HCT116 (cell line): ENCODE data around the gene SEC11C. TPM values are rescaled to one million over a fixed set of nuclear protein-coding genes. Genes with fewer than 3 reads are reported as not detected.
A peak's percentile ranks its signal among the peaks of the same experiment; 100 is the strongest.

Experiments
- ATAC-seq: fragments of 200-7000 bp; cut with Tn5 transposase; 2 replicates; pipeline ENCODE4 v1.9.1; 2020; ENCODE audit warnings: mild to moderate bottlenecking, moderate library complexity
- BruUV-seq: library from RNA; stranded (reverse); fragments of 400-500 nt; replicated peaks from 2 replicates; lab custom pipeline; 2021; lab: Mats Ljungman, UMichigan
- CTCF ChIA-PET: fragments of 300-600 bp; sonication (Branson Sonifier 250); formaldehyde crosslinking; loops from one replicate; lab custom pipeline; 2021; ENCODE audit warnings: antibody characterized with exemption; lab: Charles Lee
- POLR2A ChIA-PET: fragments of 300-600, 350-600 bp; sonication (Branson Sonifier 250); formaldehyde crosslinking; loops from one replicate; lab custom pipeline; 2021; ENCODE audit warnings: antibody characterized with exemption; lab: Charles Lee
- RAD21 ChIA-PET, 2 experiments: fragments of 300-600 bp; sonication (Branson Sonifier 250); formaldehyde crosslinking; loops; one replicate each; lab custom pipeline; 2023; ENCODE audit warnings: low total read pairs in 2 of 2; ENCODE audit not compliant: uncharacterized antibody in 2 of 2, unreplicated experiment in 2 of 2, low non-redundant PET in 1 of 2; lab: Charles Lee
- DNase-seq: peaks from one replicate; pipeline ENCODE4 v3.0.0-alpha.2; 2010; ENCODE audit warnings: low read depth, low spot score
- H2AFZ ChIP-seq: fragments of 200-600 bp; shearing (Covaris generic), sonication (generic); 2 replicates; pipeline ENCODE4 v1.6.1; 2017; ENCODE audit warnings: low read depth, mixed run types, mixed read lengths, antibody characterized with exemption, low read length; ENCODE audit not compliant: poor library complexity, severe bottlenecking
- H3K27ac ChIP-seq: 2 replicates; pipeline ENCODE4 v1.5.1; 2012; ENCODE audit warnings: low read depth, low read length
- H3K27me3 ChIP-seq: fragments of 200-600 bp; sonication (generic); 2 replicates; pipeline ENCODE4 v1.6.1; 2016; ENCODE audit warnings: mixed run types, low read length, mixed read lengths; ENCODE audit not compliant: insufficient read depth
- H3K36me3 ChIP-seq, 2 experiments: fragments of 200-500 bp in 1 of 2; fragments of 200-600 bp in 1 of 2; sonication (Bioruptor generic) in 1 of 2; sonication (generic) in 1 of 2; 2 replicates each; pipeline versions ENCODE4 v1.5.1 to v1.6.1; 2014 to 2016; ENCODE audit warnings: low read length in 2 of 2, inconsistent platforms in 1 of 2, mixed read lengths in 1 of 2, mixed run types in 1 of 2; ENCODE audit not compliant: insufficient read depth in 2 of 2, control insufficient read depth in 1 of 2
- H3K4me1 ChIP-seq, 2 experiments: fragments of 200-600 bp in 1 of 2; sonication (generic) in 1 of 2; 2 replicates each; pipeline versions ENCODE4 v1.5.1 to v1.6.1; 2012 to 2017; ENCODE audit warnings: low read length in 2 of 2, inconsistent platforms in 1 of 2, mild to moderate bottlenecking in 1 of 2, mixed read lengths in 1 of 2, mixed run types in 1 of 2, moderate library complexity in 1 of 2; ENCODE audit not compliant: insufficient read depth in 2 of 2, control insufficient read depth in 1 of 2
- H3K4me2 ChIP-seq: fragments of 200-600 bp; sonication (generic); 2 replicates; pipeline ENCODE4 v1.6.1; 2017; ENCODE audit warnings: mixed run types, low read length, mixed read lengths
- H3K4me3 ChIP-seq, 2 experiments: fragments of 200-600 bp in 1 of 2; sonication (generic) in 1 of 2; replicated peaks in 1 of 2; 2 replicates each; pipeline ENCODE4 v1.5.1; 2011 to 2016; ENCODE audit warnings: low read length in 2 of 2, control low read depth in 1 of 2, low read depth in 1 of 2, mild to moderate bottlenecking in 1 of 2, mixed read lengths in 1 of 2, mixed run types in 1 of 2
- H3K79me2 ChIP-seq: fragments of 200-600 bp; sonication (generic); 2 replicates; pipeline ENCODE4 v1.6.1; 2017; ENCODE audit warnings: mild to moderate bottlenecking, mixed run types, low read length, moderate library complexity, mixed read lengths; ENCODE audit not compliant: insufficient read depth
- H3K9ac ChIP-seq: fragments of 200-600 bp; sonication (generic); 2 replicates; pipeline ENCODE4 v1.6.1; 2016; ENCODE audit warnings: low read length, mixed read lengths
- H3K9me2 ChIP-seq: fragments of 200-600 bp; sonication (generic), shearing (Covaris generic); 2 replicates; pipeline ENCODE4 v1.6.1; 2017; ENCODE audit warnings: mixed run types, mild to moderate bottlenecking, moderate library complexity; ENCODE audit not compliant: insufficient read depth
- H3K9me3 ChIP-seq, 2 experiments: fragments of 200-500 bp in 1 of 2; fragments of 200-600 bp in 1 of 2; sonication (Bioruptor generic) in 1 of 2; sonication (generic) in 1 of 2; 2 replicates each; pipeline ENCODE4 v1.6.1; 2014 to 2017; ENCODE audit warnings: low read length in 2 of 2, mixed read lengths in 2 of 2, inconsistent platforms in 1 of 2, low read depth in 1 of 2, mild to moderate bottlenecking in 1 of 2, mixed run types in 1 of 2, moderate library complexity in 1 of 2; ENCODE audit not compliant: control insufficient read depth in 1 of 2, insufficient read depth in 1 of 2
- H4K20me1 ChIP-seq: fragments of 200-600 bp; sonication (generic), shearing (Covaris generic); 2 replicates; pipeline ENCODE4 v1.6.1; 2017; ENCODE audit warnings: mixed run types, mild to moderate bottlenecking, moderate library complexity; ENCODE audit not compliant: insufficient read depth
- CBX3 ChIP-seq: IDR thresholded peaks from 2 replicates; pipeline ENCODE4 v1.6.1; 2012; ENCODE audit warnings: low read depth
- CEBPB ChIP-seq: IDR thresholded peaks from 2 replicates; pipeline ENCODE4 v1.6.1; 2012; ENCODE audit warnings: low read depth
- CTCF ChIP-seq, 3 experiments: fragments of 200-600 bp in 1 of 3; sonication (generic) in 1 of 3; IDR thresholded peaks in 2 of 3; conservative IDR thresholded peaks in 1 of 3; 2 replicates each; pipeline ENCODE4 v1.5.1; 2012 to 2017; ENCODE audit warnings: low read depth in 2 of 3, low read length in 2 of 3, antibody characterized with exemption in 1 of 3, borderline replicate concordance in 1 of 3, control low read depth in 1 of 3, mild to moderate bottlenecking in 1 of 3, mixed read lengths in 1 of 3, mixed run types in 1 of 3, moderate library complexity in 1 of 3; ENCODE audit not compliant: insufficient read depth in 1 of 3
- EGR1 ChIP-seq: IDR thresholded peaks from 2 replicates; pipeline ENCODE4 v1.6.1; 2012; ENCODE audit warnings: low read depth
- FOSL1 ChIP-seq: IDR thresholded peaks from 2 replicates; pipeline ENCODE4 v1.6.1; 2012; ENCODE audit warnings: low read depth
- JUND ChIP-seq: IDR thresholded peaks from 2 replicates; pipeline ENCODE4 v1.6.1; 2012
- POLR2A ChIP-seq: IDR thresholded peaks from 2 replicates; pipeline ENCODE4 v1.7.0; 2011; ENCODE audit warnings: borderline replicate concordance; ENCODE audit not compliant: insufficient read depth, insufficient read length; ENCODE audit errors: extremely low read depth
- RAD21 ChIP-seq: IDR thresholded peaks from 2 replicates; pipeline ENCODE4 v1.6.1; 2012; ENCODE audit warnings: low read depth, mild to moderate bottlenecking
- SIN3A ChIP-seq: IDR thresholded peaks from 2 replicates; pipeline ENCODE4 v1.6.1; 2012; ENCODE audit warnings: low read depth
- SP1 ChIP-seq: IDR thresholded peaks from 2 replicates; pipeline ENCODE4 v1.6.1; 2012; ENCODE audit warnings: low read depth
- SRF ChIP-seq: IDR thresholded peaks from 2 replicates; pipeline ENCODE4 v1.6.1; 2012; ENCODE audit warnings: low read depth
- TCF7L2 ChIP-seq: IDR thresholded peaks from 2 replicates; pipeline ENCODE4 v1.7.0; 2011; ENCODE audit warnings: borderline replicate concordance, inconsistent platforms; ENCODE audit not compliant: insufficient read depth, insufficient read length; ENCODE audit errors: extremely low read depth
- ZFX ChIP-seq: fragments of 450-650 bp; IDR thresholded peaks from 2 replicates; pipeline ENCODE4 v1.6.1; 2017
- intact Hi-C: fragments of 100-400 bp; cut with micrococcal nuclease; formaldehyde crosslinking; loops from 2 replicates; pipeline ENCODE4 v1.10.0; 2022
- total RNA-seq: library from RNA; stranded (reverse); gene quantifications from one replicate; pipeline ENCODE4 v1.2.1, GENCODE V29; 2021; ENCODE audit not compliant: unreplicated experiment
- TF ChIP-seq, protein P1 (sequence below): IDR thresholded peaks from 2 replicates; pipeline ENCODE4 v1.6.1; 2012
- TF ChIP-seq, protein P2 (sequence below): IDR thresholded peaks from 2 replicates; pipeline ENCODE4 v1.6.1; 2012
- TF ChIP-seq, protein P3 (sequence below): IDR thresholded peaks from 2 replicates; pipeline ENCODE4 v1.6.1; 2012; ENCODE audit warnings: low read depth

Gene SEC11C
- total RNA-seq, 1 experiment from 2014 or later, result 42.2 TPM

DNA sequence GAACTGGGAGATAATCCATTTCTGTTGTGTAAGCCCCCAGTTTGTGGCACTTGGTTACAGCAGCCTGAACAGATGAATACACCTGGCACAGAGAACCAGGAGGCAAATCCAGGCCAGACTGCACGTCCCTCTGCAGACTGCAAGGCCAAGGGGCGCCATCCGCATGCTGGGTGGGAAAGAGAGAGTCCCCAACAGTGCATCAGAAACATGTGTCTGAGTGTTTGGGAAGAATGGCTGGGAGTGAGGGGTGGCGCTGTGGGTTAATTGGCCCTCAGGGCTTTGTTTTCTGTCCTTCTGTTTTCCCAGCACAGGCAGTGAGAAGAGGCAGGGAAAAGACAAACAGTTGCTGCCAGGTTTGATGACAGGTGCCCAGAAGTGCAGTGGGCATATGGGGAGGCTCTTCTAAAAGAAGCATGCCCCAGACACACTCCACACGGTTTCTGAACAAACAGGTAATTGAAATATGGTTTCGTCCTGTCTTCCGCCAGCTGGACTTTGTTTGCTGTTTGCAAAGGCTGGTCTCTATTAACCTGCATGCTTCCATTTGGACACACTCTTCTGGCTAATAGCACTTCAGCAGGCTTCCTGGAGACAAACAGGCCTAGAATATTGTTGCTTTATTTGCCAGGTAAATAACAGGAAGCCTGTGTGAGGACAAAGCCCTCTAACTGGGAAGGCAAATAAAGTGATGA, 43.4 kb upstream of the SEC11C start:
- ATAC-seq, result no peak
- CTCF ChIA-PET, result no interaction called here

GRCh38 chr18:59101830-59102414, 37.8 kb upstream of the SEC11C start:
- no peak for DNase-seq
- Histone ChIP-seq H3K27ac (no peak overlapping the region), H3K4me3 (no peak overlapping the region), H3K79me2 (no peaks in the 10 kb centered on the region), H3K9me3 (no peaks in the 10 kb centered on the region), H3K36me3 (no peaks in the 10 kb centered on the region), H4K20me1 (no peaks in the 10 kb centered on the region), H3K9me2 (no peaks in the 10 kb centered on the region), H3K4me2 (no peak overlapping the region), H3K4me1 (no peaks in the 10 kb centered on the region), H2AFZ (no peak overlapping the region), H3K27me3 (peaks cover 75% of the 10 kb centered on the region), H3K9ac (no peak overlapping the region)
- intact Hi-C loops, result no loop called here
- RAD21 ChIA-PET, result no interaction called here
- no TSS peak for BruUV-seq
- ATAC-seq, result 0 out of 2 replicates have a peak, but pooled peaks have one; percentile 22
- CTCF ChIA-PET, result no interaction called here
- POLR2A ChIA-PET, result no interaction called here
- TF ChIP-seq SRF (no peak), CTCF (IDR thresholded peaks at IDR 0.05 in 2 of 3, conservative IDR thresholded peaks at IDR 0.05 in 1 of 3; ENCODE audit: borderline replicate concordance in 1 of 3, insufficient read depth in 1 of 3, low read depth in 2 of 3, low read length in 2 of 3) (no peak), EGR1 (no peak), POLR2A (no peak), FOSL1 (no peak), TCF7L2 (no peak), CEBPB (no peak), SP1 (no peak), RAD21 (no peak), JUND (no peak)
- TF ChIP-seq, protein P1, sequence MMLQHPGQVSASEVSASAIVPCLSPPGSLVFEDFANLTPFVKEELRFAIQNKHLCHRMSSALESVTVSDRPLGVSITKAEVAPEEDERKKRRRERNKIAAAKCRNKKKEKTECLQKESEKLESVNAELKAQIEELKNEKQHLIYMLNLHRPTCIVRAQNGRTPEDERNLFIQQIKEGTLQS, result no peak
- TF ChIP-seq, protein P2, sequence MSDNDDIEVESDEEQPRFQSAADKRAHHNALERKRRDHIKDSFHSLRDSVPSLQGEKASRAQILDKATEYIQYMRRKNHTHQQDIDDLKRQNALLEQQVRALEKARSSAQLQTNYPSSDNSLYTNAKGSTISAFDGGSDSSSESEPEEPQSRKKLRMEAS, result no peak
- TF ChIP-seq, protein P3, sequence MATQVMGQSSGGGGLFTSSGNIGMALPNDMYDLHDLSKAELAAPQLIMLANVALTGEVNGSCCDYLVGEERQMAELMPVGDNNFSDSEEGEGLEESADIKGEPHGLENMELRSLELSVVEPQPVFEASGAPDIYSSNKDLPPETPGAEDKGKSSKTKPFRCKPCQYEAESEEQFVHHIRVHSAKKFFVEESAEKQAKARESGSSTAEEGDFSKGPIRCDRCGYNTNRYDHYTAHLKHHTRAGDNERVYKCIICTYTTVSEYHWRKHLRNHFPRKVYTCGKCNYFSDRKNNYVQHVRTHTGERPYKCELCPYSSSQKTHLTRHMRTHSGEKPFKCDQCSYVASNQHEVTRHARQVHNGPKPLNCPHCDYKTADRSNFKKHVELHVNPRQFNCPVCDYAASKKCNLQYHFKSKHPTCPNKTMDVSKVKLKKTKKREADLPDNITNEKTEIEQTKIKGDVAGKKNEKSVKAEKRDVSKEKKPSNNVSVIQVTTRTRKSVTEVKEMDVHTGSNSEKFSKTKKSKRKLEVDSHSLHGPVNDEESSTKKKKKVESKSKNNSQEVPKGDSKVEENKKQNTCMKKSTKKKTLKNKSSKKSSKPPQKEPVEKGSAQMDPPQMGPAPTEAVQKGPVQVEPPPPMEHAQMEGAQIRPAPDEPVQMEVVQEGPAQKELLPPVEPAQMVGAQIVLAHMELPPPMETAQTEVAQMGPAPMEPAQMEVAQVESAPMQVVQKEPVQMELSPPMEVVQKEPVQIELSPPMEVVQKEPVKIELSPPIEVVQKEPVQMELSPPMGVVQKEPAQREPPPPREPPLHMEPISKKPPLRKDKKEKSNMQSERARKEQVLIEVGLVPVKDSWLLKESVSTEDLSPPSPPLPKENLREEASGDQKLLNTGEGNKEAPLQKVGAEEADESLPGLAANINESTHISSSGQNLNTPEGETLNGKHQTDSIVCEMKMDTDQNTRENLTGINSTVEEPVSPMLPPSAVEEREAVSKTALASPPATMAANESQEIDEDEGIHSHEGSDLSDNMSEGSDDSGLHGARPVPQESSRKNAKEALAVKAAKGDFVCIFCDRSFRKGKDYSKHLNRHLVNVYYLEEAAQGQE, result no peak

More for the DNA sequence above, 43.4 kb upstream of the SEC11C start:
- Histone ChIP-seq H3K4me1 (no peaks in the 10 kb centered on the region), H4K20me1 (no peaks in the 10 kb centered on the region), H3K9ac (no peak overlapping the region), H3K9me3 (no peaks in the 10 kb centered on the region), H3K79me2 (no peaks in the 10 kb centered on the region), H3K4me2 (no peak overlapping the region), H3K27me3 (peaks cover 44% of the 10 kb centered on the region), H2AFZ (no peak overlapping the region), H3K27ac (no peak overlapping the region), H3K36me3 (no peaks in the 10 kb centered on the region), H3K4me3 (no peak overlapping the region), H3K9me2 (no peaks in the 10 kb centered on the region)
- BruUV-seq, result no TSS peak
- no peak for DNase-seq
- intact Hi-C loops, result no loop called here
- ChIA-PET POLR2A (no interaction called here), RAD21 (no interaction called here)
- no peak for TF ChIP-seq SIN3A
- no peak for TF ChIP-seq JUND
- no peak for TF ChIP-seq CBX3
- no peak for TF ChIP-seq ZFX
- TF ChIP-seq SP1, result no peak
